NCI-H524 (cell line): ENCODE data around the gene MDGA2.
A peak's percentile ranks its signal among the peaks of the same experiment; 100 is the strongest.
"Not testable (repeated sequence)": the region's sequence is repeated elsewhere in the genome, so short reads cannot be mapped to it uniquely, and the experiment has no call there.

Experiments
- DNase-seq, 2 experiments: peaks; one replicate each; lab custom pipeline; 2025; lab: John Stamatoyannopoulos, UW

Gene MDGA2

DNA sequence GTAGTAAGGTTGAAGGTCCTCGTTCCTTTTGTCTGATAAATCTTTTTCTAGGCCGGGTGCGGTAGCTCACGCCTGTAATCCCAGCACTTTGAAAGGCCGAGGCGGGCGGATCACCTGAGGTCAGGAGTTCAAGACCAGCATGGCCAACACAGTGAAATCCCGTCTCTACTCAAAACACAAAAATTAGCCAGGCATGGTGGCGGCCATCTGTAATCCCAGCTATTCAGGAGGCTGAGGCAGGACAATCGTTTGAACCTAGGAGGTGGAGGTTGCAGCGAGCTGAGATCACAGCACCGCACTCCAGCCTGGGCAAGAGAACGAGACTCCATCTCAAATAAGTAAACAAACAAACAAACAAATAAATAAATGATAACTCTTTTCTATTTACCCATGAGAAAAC lies 51.3 kb downstream of the MDGA2 start:
- not testable (repeated sequence) for DNase-seq

DNA sequence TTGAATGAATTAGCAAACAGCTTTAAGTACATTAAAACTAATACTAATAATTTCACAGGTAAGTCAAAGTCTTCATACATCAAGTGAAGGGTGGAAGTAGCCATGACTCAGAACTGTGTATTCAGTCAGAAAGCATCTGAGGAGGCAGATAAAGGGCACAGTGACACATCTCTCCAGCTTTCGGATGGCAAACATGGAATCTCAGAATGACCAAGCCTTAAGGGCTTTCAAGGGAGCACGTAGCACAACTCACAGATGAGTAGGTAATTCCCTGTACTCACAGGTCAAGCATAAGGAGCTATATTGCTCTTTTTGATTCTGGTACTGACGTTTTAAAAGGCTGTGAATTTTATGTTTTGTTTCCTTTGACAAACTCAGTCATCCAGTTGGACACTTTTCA lies 56.0 kb downstream of the MDGA2 start:
- DNase-seq = no peak

DNA sequence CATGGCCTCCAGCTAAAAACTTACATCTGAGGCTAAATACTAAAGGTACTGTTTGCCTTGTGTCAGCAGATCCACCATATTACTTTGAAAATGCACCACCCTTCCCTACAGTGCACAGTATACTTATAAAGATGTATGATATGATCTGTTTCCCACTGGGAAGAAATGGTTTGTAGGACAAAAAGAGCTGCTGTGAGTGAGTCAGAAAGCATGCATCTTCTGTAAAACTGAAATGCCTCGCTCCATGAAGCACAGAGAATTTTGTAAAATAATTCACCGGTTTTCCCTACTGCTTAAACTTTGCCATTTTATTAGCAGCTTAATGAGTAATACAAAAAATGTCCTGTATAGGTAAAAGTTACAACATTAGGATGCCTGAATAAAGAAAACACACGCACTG lies 68.8 kb downstream of the MDGA2 start:
- no peak for DNase-seq

DNA sequence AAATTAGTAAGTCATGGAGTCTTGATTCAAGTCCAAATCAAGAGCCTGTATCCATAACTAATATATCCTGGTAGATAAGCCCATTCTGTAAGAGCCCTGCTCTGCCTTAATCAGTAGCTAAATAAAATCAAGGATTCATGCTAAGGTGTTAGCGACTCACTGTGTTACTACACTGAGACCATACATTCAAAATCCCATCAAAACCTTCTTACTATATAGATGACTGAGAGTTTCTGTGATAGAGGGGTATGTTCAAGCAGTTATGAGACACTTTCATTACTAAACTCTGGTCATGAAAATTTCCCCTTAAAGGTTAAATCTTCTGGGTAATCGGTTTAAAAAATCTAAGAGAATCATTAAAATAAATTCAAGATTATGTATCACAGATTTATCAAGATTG lies 78.5 kb downstream of the MDGA2 start:
- no peak for DNase-seq

DNA sequence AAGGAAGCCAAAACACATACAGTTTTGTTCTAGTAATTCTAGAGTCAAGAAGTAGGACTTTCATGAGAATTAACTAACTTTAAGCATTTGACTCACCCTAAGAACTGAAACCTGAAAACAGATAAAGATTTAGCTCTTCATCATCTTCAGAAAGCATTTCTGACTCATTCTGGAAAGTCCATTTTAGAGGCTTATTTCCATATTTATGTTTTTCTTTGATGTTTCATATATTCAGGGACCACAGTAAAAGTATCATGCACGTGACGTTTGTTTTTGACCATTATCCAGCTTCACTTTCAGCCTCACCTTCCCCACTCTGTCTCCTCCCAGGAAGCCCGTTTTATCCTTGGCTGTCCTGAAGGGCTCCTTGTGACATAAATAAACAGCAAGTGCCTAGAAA lies 79.2 kb downstream of the MDGA2 start:
- DNase-seq = no peak

DNA sequence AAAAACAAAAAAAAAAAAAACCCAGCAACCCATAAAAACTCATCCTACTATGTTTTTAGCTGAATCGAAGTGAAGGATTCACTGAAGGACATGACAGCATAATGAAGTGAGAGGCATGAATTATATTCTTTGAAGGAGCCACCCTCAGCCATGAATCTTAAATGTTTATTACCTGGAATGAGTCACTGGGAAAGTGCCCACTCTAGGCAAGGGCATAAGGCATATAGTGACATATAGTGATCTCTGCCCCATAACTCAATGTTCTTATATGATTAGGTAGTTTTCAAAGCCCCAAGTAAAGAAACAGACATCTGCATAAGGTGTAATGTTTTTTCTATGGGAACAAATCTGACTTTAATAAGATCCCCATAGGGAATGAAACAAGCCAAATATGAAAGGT lies 79.9 kb downstream of the MDGA2 start:
- no peak for DNase-seq

DNA sequence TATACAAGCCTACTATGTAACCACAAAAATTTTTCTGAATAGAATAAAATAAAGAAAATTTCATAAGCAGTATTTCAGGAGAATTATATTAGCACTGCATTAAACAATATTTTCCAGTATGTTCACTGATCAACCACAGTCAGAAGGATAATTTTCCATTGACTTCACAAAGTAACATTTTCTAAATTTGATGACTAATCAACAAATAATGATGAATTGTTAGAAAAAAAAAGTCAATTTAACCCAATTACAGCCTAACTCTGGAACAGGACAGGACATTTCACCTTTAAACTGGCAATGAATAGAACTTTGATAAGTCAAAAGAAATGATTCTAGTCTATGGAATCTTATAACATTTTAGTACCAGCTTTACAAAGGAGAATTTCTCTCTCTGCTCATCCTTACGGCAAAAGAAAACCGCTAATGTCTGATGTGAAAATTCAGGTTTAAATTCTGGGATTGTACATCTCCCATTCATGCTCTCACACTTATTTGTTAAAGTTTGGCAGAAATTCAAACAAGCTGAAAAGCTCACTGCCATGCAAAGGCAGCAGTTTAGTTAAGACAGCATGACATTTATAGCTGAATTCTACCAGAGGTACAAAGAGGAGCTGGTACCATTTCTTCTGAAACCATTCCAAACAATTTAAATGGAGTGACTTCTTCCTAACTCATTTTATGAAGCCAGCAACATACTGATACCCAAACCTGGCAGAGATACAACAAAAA lies 84.5 kb downstream of the MDGA2 start:
- no peak for DNase-seq

DNA sequence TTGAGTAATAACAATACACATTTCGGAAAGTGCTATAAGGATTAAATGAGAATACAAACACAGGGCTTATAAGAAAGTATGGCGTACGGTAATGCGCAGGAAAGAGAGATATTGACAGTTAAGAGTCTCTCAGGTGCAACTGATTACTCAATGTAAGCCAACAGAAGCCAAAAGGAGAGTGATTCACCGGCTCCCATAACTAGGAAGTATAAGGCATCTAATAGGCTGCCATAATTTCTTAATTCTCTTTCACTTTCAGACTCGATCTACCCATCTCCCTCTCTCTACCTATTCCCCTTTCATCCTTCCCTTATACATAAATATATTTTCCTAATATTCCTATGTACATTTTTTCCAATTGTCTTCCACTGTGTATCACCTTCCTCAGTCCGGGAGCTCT lies 90.0 kb downstream of the MDGA2 start:
- DNase-seq = no peak

DNA sequence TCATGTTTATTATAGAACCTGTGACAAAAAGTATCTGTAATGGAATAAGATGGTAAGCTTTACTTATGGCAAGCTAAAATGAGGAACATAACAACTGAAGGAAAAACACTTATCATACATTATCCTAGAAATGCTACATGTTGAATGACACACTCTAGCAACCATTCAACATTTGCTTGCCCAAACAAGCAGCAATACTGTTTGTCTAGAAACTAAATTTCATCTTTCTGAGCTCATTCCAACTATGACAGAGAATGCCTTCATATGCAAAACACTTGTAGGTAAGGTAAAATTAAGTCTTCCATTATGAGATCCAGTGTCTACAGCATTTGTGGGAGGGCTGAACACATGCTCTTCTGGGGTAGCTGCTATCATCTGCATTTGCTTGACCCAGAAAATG lies 108.1 kb downstream of the MDGA2 start:
- DNase-seq = no peak

DNA sequence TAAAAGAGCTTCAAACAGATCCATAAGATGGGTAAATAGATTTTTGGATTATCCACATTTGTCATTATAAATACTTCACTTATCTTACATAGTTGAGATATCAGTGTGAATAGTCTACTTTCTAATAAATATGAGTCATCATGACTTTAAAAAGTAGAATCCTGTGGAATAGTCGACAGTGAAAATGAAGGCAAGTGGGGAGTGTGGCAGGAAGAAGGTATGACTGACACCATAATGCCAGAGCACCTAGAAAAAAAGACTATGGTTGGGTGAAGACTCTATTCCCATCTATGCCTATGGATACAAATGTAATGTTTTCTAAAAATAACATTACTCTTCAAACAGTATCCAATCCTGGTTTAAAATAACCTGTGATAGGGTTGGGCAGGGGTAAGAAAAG lies 117.5 kb downstream of the MDGA2 start:
- DNase-seq = no peak

DNA sequence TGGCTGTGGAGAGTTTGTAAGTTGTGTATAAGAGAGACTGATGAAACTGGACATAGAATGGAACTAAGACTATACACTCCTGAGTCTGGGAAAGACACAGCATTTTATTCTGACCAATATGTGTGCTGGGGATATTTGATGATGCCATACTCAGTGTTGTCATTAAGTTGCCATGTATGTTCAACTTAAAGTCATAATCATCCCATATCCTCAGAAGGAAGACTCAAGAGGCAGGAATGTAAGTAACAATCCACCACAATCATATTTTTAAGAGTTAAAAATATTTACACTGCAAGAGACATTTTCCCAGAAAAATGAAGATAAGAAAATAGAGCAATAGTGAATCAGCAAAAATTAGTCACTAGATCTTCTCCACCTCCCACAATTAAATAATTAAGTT lies 120.1 kb downstream of the MDGA2 start:
- no peak for DNase-seq

DNA sequence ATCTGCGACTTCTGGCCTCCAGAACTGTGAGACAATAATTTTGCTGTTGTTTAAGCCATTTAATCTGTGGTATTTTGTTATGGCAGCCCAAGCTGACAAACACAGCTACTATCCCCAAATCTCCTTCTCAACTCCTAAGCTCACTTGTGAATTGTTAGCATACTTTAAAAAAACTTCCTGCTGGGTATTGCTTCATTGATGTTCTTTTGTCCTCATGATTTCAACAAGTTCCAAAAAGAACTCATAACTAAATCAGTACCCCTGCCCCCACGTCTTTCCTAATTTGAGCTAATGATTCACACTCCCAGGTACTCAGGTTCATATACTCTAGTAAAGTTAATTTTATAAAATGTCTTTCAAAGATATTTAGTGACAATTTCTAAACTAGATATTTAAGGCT lies 125.5 kb downstream of the MDGA2 start:
- no peak for DNase-seq

DNA sequence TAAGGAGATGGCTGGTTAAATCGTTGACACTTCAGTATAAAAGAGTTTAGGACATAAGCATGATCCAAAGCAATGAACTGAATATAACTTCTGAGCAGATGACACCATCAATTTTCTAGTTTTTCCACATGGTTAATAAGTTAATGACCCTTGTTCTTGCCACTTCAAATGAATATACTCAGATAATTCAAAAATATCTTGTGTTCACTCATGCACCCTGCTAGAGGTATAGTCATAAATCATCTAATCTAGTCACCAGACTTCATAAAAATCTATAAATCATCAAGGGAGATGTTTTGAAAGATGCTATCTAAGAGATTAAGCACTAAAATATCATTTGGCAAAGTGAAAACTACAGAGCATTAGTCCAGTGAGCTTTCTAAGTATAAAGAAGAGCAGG lies 131.9 kb downstream of the MDGA2 start:
- DNase-seq = no peak

DNA sequence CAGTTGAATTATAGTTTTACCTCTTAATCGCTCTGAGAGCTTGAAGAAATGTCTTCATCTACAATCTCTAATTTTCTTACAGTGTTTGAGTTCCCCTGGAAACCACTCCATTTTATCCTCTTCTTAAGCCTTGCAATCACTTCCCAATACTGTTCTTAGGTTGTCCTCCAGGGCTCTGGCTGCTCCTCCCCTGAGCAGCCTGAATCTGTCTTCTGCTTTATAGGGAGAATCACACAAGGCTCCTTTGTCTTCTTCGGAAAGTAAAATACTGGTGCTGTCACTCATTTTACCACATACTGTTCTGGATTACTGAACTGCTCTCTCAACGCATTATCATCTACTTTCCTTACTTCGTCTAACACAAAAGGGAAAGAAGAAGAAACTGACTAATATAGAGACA lies 133.7 kb downstream of the MDGA2 start:
- DNase-seq = no peak

DNA sequence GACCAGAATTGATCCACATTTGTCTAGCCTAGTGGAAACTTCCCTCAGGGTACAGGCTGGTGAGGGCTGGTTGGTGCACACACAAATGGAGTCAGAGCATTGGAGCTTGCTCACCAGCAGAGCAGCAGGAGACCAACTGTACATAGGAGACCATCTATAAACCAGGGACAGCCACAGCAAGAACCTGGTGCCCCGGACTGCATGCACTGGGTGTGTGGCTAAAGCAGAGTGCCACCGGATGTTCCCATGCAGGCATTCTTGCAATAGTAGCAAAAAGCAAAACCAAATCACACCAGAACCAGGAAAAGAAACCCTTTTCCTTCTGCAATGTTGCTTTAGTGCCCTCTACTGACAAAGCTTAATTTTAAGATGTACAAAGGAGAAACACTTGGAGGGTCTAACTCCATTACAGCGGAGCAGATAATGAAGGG lies 136.4 kb downstream of the MDGA2 start:
- DNase-seq = peak; percentile 52 to 75

DNA sequence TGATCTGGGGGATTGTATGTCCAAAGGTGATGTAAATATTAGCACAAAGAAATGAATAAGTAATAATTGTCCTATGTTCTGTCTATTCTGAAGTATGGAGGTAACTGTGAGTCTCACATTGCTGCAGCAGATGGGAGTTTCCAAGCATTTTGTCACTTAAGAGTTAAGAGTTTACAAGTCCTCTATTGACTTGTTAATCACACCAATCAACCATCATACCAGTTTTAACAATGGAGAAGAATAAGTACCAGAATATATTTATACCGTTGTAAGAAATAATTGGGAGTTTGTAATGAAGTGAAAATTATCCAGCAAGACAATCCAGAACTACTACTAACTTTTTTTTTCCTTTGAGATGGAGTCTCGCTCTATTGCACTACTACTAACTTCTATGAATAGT lies 139.1 kb downstream of the MDGA2 start:
- peak; percentile 46 to 68 for DNase-seq

DNA sequence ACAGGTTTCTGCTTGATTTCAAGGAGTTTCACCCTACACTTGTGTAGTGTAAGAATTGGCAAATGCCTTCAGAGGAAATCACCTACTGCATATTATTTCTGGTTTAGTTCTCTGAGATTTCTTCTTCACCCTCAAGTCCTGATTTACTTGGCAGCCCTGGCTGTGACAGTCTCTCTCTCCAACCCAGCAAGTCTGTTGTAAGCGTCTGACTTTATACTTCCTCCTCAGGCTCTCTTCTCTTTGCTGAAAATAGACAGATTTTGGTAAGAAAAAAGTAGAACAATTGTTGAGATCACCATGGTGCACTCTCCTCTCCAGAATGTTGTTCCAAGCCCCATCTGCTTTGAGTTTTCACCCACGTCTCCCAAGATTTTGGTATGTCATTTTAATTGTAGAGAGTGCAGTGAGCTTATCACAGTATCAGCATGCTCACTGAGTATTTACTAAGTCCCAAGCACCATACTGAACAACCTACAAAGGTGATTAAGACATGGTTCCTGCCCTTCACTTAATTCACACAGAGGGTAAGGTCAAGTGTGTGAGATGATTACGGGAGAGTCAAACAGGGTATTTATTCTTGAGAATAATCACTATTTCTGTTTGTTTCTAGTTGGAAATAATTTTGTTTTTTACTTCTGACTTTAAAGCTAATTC lies 148.7 kb downstream of the MDGA2 start:
- no peak for DNase-seq

DNA sequence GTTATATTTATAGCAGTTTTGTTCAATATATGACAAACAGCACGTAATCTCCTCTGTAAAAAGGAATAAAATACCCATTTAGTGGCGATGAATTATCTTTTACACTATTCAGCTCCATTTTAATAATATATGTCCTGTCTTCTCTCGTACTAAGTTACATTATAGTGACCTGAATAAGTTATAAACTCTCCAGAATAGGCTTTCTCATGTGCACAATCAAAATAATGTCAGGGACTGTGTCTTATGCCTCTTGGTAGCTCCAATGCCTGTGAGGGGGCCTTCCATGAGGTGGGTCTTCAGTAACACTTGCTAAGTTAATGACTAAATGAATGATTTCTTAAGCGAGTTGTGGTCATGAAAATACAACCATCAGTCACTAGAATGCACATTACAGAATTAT lies 150.9 kb downstream of the MDGA2 start:
- DNase-seq = no peak

DNA sequence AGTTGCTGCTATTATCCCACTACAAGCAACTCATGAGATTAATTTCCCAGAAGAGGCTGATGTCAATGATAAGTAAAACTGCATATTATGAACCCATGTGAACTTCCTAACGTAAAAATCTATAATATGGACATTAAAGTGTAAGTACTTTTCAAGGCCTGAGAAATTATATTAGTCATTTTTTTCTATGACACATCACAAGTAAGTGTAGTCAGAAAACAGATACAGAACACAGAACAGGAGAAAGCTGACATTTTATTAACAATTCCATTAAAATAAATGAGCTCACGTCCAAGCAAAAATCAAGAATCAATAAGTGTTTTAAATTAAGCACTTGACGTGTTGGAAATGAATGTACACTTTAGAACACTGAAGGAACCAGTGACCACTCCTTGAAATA lies 155.0 kb downstream of the MDGA2 start:
- no peak for DNase-seq

DNA sequence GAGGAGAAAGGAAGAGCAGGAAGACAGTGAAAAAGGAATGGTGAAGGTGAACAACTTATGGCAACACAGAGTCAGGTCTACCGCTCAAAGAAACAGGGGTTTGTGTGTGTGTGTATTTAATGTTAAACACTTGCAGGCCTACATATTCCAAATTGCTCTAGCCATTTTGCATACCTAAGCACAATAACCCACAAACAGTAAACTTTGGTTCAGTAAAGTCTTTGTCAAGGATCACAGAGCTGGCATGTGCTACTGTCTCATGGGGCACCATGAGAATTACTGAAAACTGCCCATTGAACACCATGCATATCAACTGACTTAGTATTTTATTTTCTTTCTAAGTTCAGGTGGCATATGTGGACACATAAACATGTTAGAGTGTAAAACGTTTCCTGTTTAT lies 163.6 kb downstream of the MDGA2 start:
- DNase-seq = no peak

DNA sequence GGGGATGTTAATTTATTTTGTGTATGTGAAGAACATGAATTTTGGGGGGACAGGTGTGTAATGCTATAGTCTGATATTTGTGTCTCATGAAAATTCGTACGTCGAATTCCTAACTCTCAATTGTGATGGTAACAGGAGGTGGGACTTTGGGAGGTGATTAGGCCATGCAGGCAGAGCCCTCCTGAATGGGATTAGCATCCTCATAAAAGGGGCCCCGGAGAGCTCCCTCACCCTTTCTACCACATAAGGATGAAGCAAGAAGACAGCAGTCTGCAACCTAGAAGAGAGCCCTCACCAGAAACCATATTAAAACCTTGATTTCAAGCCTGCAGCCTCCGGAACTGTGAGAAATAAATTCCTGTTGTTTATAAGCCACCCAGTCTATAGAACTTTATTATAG lies 165.4 kb downstream of the MDGA2 start:
- DNase-seq = peak in 1 of 2 experiments; percentile 13

DNA sequence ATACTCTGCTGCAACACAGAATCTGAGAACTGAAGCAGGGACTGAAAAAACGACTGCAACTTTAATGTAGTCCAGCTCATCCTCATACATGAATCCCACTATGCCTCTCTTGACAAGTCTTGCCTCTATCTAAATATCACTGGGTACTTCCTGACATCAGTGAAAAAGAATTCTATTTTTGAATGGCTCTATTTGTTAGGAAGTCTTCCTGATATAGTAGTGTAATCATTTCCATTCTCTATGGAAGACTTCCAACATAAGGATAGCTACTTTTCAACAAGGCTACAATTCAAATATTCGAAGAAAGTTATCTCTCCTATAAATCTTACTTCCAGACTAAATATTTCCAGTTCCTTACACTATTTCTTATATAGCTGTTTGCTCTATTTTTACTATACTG lies 167.5 kb downstream of the MDGA2 start:
- no peak for DNase-seq

DNA sequence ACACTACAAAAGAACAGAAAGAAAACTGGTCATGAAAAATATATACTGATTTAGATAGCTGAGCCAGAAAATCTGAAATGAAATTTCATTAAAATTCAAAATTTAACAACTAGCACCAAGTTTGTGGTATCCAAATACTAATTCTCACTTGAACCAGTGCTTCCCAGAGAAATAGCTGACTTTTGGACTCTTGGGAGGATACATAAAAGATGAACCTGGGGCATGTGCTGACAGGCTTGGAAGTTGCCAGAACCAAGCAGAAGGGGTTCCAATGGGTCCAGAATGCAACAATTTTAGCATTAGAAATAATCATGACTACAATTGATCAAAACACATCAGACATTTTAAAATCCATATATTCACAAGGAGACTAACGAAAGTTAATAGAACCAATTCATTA lies 175.0 kb downstream of the MDGA2 start:
- DNase-seq = no peak

DNA sequence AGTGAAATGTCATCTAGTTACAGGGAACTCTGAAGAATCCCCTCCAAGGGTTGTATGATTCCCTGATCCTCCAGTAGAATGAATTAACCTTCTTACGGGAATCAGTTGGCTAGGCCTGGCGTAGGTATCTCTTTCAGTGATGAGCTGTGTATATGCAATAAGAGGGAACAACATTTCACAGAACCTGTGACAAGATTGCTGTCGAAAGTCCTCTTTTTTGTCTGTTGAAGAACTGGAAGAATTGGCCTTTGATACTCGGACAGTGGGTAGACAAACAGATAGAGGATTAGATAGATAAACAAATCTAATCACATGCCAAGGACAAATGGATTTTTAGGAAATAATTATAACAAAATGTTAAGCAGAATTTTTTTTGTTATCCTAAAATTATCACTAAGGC lies 184.6 kb downstream of the MDGA2 start:
- no peak for DNase-seq
